ENCODE measurements around the gene NXPH4. TPM values are rescaled to one million over a fixed set of nuclear protein-coding genes. Genes with fewer than 3 reads are reported as not detected.

Gene NXPH4
- total RNA-seq, 1 experiment from 2014 or later, result 5.6 TPM

GRCh38 chr12:57242691-57243454 is 26.3 kb downstream of the NXPH4 start:
- no peak for DNase-seq (ENCODE audit: low spot score)

GRCh38 chr12:57243521-57244311 is 27.1 kb downstream of the NXPH4 start:
- DNase-seq (ENCODE audit: low spot score), result no peak

GRCh38 chr12:57244312-57244696 is 27.7 kb downstream of the NXPH4 start:
- DNase-seq (ENCODE audit: low spot score), result no peak

- DNase-seq (ENCODE audit: low spot score), result no peak
Measured at GRCh38 chr12:57247041-57247440, 30.4 kb downstream of the NXPH4 start.

- DNase-seq (ENCODE audit: low spot score), result no peak
Measured at GRCh38 chr12:57248934-57249742, 32.5 kb downstream of the NXPH4 start.

- no peak for DNase-seq (ENCODE audit: low spot score)
Measured at GRCh38 chr12:57250541-57250940, 33.9 kb downstream of the NXPH4 start.

GRCh38 chr12:57250956-57251355 is 34.4 kb downstream of the NXPH4 start, which contains the start of gene STAC3:
Gene STAC3, minus strand, starts transcription at chr12:57251187. Its CDS starts 1,551 bp downstream, at chr12:57249636.
- DNase-seq (ENCODE audit: low spot score), result no peak

- no peak for DNase-seq (ENCODE audit: low spot score)
Measured at GRCh38 chr12:57254506-57255280, 38.1 kb downstream of the NXPH4 start.

GRCh38 chr12:57255916-57256315 is 39.3 kb downstream of the NXPH4 start:
- DNase-seq (ENCODE audit: low spot score), result no peak

GRCh38 chr12:57258977-57259970 is 42.7 kb downstream of the NXPH4 start:
- no peak for DNase-seq (ENCODE audit: low spot score)

GRCh38 chr12:57260366-57260765 is 43.8 kb downstream of the NXPH4 start:
- no peak for DNase-seq (ENCODE audit: low spot score)

GRCh38 chr12:57261428-57261865 is 44.9 kb downstream of the NXPH4 start:
- no peak for DNase-seq (ENCODE audit: low spot score)

- no peak for DNase-seq (ENCODE audit: low spot score)
Measured at GRCh38 chr12:57262126-57262822, 45.7 kb downstream of the NXPH4 start.

GRCh38 chr12:57263096-57263495 is 46.5 kb downstream of the NXPH4 start:
- DNase-seq (ENCODE audit: low spot score), result no peak

GRCh38 chr12:57266681-57267080 is 50.1 kb downstream of the NXPH4 start:
- no peak for DNase-seq (ENCODE audit: low spot score)

GRCh38 chr12:57268264-57268663 is 51.7 kb downstream of the NXPH4 start:
- DNase-seq (ENCODE audit: low spot score), result no peak

GRCh38 chr12:57270966-57271470 is 54.4 kb downstream of the NXPH4 start:
- no peak for DNase-seq (ENCODE audit: low spot score)

- DNase-seq (ENCODE audit: low spot score), result no peak
Measured at GRCh38 chr12:57272337-57273151, 56.0 kb downstream of the NXPH4 start.
